GM12865 (cell line): Measurements from ENCODE around the gene CHID1.

Experiments used
- DNase-seq: peaks from one replicate; pipeline ENCODE4 v3.0.0; 2010; ENCODE audit warnings: low read depth
- H3K4me3 ChIP-seq: 2 replicates; pipeline ENCODE4 v1.5.1; 2011; ENCODE audit warnings: mild to moderate bottlenecking, low read depth, low read length, control low read depth
- TF ChIP-seq, protein P1 (sequence below): IDR thresholded peaks from 2 replicates; pipeline ENCODE4 v1.5.1; 2011; ENCODE audit warnings: low read length, control low read depth, low read depth, inconsistent platforms; ENCODE audit not compliant: insufficient read depth; ENCODE audit errors: missing control alignments

CHID1 gene

DNA sequence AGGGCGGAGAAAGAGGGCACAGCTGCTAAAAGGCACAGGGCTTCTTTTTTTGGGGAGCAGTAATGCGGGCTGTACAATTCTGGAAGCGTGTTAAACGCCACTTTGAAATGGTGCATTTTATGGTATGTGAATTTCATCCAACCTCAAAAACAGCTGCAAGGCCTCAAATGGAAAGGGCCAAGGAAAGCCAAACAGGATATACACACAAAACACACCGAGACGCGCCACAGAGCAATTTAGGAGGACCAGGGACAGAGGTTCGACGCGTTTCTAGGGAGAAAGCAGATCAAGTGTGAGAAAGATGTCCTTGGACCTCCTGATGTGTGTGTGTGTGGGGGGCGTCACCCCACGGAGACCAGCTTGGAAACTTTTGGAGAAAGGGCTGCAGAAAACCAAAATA, 36.9 kb downstream of the CHID1 start:
- TF ChIP-seq, protein P1, sequence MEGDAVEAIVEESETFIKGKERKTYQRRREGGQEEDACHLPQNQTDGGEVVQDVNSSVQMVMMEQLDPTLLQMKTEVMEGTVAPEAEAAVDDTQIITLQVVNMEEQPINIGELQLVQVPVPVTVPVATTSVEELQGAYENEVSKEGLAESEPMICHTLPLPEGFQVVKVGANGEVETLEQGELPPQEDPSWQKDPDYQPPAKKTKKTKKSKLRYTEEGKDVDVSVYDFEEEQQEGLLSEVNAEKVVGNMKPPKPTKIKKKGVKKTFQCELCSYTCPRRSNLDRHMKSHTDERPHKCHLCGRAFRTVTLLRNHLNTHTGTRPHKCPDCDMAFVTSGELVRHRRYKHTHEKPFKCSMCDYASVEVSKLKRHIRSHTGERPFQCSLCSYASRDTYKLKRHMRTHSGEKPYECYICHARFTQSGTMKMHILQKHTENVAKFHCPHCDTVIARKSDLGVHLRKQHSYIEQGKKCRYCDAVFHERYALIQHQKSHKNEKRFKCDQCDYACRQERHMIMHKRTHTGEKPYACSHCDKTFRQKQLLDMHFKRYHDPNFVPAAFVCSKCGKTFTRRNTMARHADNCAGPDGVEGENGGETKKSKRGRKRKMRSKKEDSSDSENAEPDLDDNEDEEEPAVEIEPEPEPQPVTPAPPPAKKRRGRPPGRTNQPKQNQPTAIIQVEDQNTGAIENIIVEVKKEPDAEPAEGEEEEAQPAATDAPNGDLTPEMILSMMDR: no peak
- H3K4me3 ChIP-seq: no peak overlapping the region

GRCh38 chr11:872799-873198, 37.8 kb downstream of the CHID1 start:
- no peak overlapping the region for H3K4me3 ChIP-seq
- TF ChIP-seq, protein P1: no peak
- DNase-seq: no peak

More for the DNA sequence above, 36.9 kb downstream of the CHID1 start:
- DNase-seq: no peak

DNA sequence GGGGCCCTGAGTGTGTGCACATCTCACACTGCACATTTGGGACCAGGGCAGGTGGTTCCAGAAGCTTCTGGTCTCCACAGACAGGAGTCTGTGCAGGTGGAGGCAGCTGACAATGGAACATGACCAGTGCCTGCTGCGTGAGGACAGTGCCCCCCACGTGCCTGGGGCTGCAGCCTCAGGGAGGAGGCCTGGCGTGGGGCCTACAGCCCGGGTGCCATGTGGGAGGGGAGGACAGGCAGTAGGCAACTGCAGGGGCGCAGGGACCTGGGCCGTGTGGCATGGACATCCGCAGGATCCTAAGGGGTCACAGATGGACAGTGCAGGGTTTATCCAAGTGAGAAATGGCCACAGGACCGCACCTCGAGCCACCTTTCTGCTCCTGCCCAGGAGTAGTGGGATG, 39.1 kb downstream of the CHID1 start:
- H3K4me3 ChIP-seq: no peak overlapping the region
- DNase-seq: no peak
- TF ChIP-seq, protein P1: no peak

GRCh38 chr11:870418-870817, 40.2 kb downstream of the CHID1 start:
- TF ChIP-seq, protein P1: no peak
- no peak for DNase-seq
- H3K4me3 ChIP-seq: no peak overlapping the region

GRCh38 chr11:870127-870413, 40.5 kb downstream of the CHID1 start:
- no peak for DNase-seq
- TF ChIP-seq, protein P1: no peak
- H3K4me3 ChIP-seq: no peak overlapping the region

DNA sequence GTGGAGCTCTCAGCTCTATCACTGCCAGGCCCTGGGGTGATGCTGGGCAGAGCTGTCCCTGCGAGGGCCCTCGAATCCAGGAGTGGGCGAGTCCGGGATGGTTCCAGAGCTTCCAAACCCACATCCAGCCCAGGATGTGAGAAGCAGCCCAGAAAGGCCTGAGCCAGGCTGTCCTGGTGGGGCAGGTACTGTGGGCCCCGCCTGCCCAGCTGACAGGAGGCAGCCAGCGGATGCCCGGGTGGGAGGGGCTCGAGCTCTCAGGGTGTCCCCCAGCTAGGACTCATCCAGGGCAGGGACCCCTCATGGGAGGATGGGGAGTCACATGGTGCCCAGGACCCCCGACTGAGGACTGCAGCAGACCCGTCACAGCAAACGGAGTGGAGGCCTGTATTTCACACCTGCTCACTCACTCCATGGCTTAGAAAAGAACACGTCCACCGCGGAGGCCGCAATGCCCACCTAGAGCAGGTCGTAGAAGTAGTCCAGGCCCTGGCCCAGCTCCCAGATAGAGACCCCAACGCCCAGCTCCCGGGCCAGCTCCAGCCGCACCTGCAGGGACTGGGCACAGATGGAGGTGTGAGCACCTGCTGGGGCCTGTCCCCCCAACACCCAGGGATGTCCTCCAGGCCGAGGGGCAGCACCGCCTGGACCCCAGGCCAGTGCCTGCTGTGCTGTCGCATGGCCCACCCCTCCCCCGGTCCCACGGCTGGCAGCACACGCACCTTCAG, 41.0 kb downstream of the CHID1 start:
- TF ChIP-seq, protein P1: no peak
- no peak overlapping the region for H3K4me3 ChIP-seq
- no peak for DNase-seq

DNA sequence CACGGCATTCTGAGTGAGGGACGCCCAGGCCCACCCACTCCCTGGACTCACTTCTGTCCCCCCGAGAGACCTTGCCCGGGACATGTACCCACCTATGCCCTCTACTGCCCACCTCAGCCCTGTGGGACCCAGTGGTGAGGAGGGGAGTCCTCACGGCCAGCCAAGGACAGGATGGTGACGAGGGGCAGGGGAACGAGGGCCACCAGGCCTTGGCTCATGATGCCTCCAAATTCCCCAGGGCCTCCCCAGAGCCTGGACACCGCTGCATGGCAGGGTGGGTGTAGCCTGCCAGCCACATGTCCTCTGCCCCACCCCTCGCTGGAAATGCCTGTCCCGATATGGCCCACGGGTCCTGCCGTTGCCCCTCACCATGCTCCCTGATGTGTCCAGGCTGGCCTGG, 41.8 kb downstream of the CHID1 start:
- TF ChIP-seq, protein P1: no peak
- H3K4me3 ChIP-seq: no peak overlapping the region
- DNase-seq: no peak
